NCI-H1092 treated with DMSO at 0.1 percent for 48 hours (cell line): ENCODE measurements around the gene OLFML3.

Experiments used
- DNase-seq: peaks from one replicate; lab custom pipeline; 2025; lab: John Stamatoyannopoulos, UW

Gene OLFML3

DNA sequence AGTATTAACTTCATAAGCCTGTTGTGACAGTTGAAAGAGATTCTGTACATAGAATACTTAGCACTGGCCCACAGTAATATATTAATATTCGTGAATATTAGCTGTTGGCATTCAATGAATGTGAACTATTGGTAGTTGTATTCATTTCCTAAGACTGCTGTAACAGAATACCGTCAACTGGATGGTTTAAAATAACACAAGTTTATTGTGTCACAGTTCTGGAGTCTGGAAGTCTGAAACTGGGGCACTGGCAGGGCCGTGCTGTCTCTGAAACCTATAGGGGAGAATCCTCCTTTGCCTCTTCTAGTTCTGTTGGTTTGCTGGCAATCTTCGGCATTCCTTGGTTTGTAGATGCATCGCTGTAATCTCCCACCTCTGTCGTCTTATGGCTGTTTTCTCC, 47.5 kb downstream of the OLFML3 start:
- no peak for DNase-seq
